MM.1S (cell line): ENCODE results near the gene PPL.
"Not testable (repeated sequence)": the region's sequence is repeated elsewhere in the genome, so short reads cannot be mapped to it uniquely, and the experiment has no call there.

Experiments
- DNase-seq: peaks from one replicate; pipeline ENCODE4 v3.0.0-alpha.2; 2015
- H2AFZ ChIP-seq: fragments of 300-600 bp; sonication (generic); 2 replicates; pipeline ENCODE4 v1.6.0; 2016; ENCODE audit warnings: antibody characterized with exemption, low read length
- H3F3A ChIP-seq: fragments of 300-600 bp; sonication (generic); 2 replicates; pipeline ENCODE4 v1.6.1; 2016; ENCODE audit warnings: mild to moderate bottlenecking, antibody characterized with exemption, low read length, moderate library complexity, mixed read lengths; ENCODE audit not compliant: insufficient read depth
- H3K27ac ChIP-seq: fragments of 300-600 bp; sonication (generic); 2 replicates; pipeline ENCODE4 v1.5.1; 2016; ENCODE audit warnings: mild to moderate bottlenecking, low read length
- H3K27me3 ChIP-seq: fragments of 300-600 bp; sonication (generic); replicated peaks from 2 replicates; pipeline ENCODE4 v1.6.0; 2016; ENCODE audit warnings: low read length; ENCODE audit not compliant: insufficient read depth
- H3K36me3 ChIP-seq: fragments of 300-600 bp; sonication (generic); replicated peaks from 2 replicates; pipeline ENCODE4 v1.6.1; 2016; ENCODE audit warnings: mild to moderate bottlenecking, low read length, mixed read lengths; ENCODE audit not compliant: insufficient read depth
- H3K4me1 ChIP-seq: fragments of 300-600 bp; sonication (generic); 2 replicates; pipeline ENCODE4 v1.6.1; 2016; ENCODE audit warnings: low read length, mixed read lengths
- H3K4me2 ChIP-seq: fragments of 300-600 bp; sonication (generic); 2 replicates; pipeline ENCODE4 v1.6.0; 2016; ENCODE audit warnings: low read depth, low read length
- H3K4me3 ChIP-seq: fragments of 300-600 bp; sonication (generic); 2 replicates; pipeline ENCODE4 v1.5.1; 2016; ENCODE audit warnings: low read length, mixed read lengths
- H3K79me2 ChIP-seq: fragments of 300-600 bp; sonication (generic); 2 replicates; pipeline ENCODE4 v1.6.1; 2016; ENCODE audit warnings: mixed run types, low read length, mixed read lengths
- H3K9ac ChIP-seq: fragments of 300-600 bp; sonication (generic); 2 replicates; pipeline ENCODE4 v1.6.1; 2016; ENCODE audit warnings: low read length, mixed read lengths
- H3K9me2 ChIP-seq: fragments of 300-600 bp; sonication (generic); replicated peaks from 2 replicates; pipeline ENCODE4 v1.6.1; 2016; ENCODE audit warnings: mild to moderate bottlenecking, low read length, mixed read lengths; ENCODE audit not compliant: insufficient read depth
- H3K9me3 ChIP-seq: fragments of 300-600 bp; sonication (generic); replicated peaks from 2 replicates; pipeline ENCODE4 v1.6.1; 2016; ENCODE audit warnings: mild to moderate bottlenecking, low read length, mixed read lengths; ENCODE audit not compliant: insufficient read depth
- H4K20me1 ChIP-seq: fragments of 300-600 bp; sonication (generic); 2 replicates; pipeline ENCODE4 v1.6.1; 2016; ENCODE audit warnings: mild to moderate bottlenecking, low read length, moderate library complexity, mixed read lengths; ENCODE audit not compliant: insufficient read depth
- CTCF ChIP-seq: fragments of 300-600 bp; sonication (generic); IDR thresholded peaks from 2 replicates; pipeline ENCODE4 v1.5.1; 2016; ENCODE audit warnings: antibody characterized with exemption, low read length, mixed read lengths
- EZH2 ChIP-seq: fragments of 300-600 bp; sonication (generic); optimal IDR thresholded peaks from 2 replicates; pipeline ENCODE3; 2017; ENCODE audit warnings: low read depth, mild to moderate bottlenecking, antibody characterized with exemption, low read length, mixed read lengths
- EZH2phosphoT487 ChIP-seq: fragments of 300-600 bp; sonication (generic); IDR thresholded peaks from 2 replicates; pipeline ENCODE4 v1.6.1; 2018; ENCODE audit warnings: antibody characterized with exemption, low read length

Gene PPL

GRCh38 chr16:4970010-4970409 is 33.1 kb upstream of the PPL start:
- TF ChIP-seq CTCF: no peak
- TF ChIP-seq EZH2phosphoT487: no peak
- no peak for TF ChIP-seq EZH2
- H3K9me3 ChIP-seq: no peaks in the 10 kb centered on the region
- H3K27me3 ChIP-seq: peaks cover 7% of the 10 kb centered on the region; the same call in 1 of the 2 replicates
- no peaks in the 10 kb centered on the region for H3K9me2 ChIP-seq
- H3K79me2 ChIP-seq: no peaks in the 10 kb centered on the region
- H3K27ac ChIP-seq: no peak overlapping the region
- H2AFZ ChIP-seq: no peak overlapping the region
- DNase-seq: no peak
- no peak overlapping the region for H3K4me3 ChIP-seq
- no peaks in the 10 kb centered on the region for H4K20me1 ChIP-seq
- H3K4me2 ChIP-seq: no peak overlapping the region
- no peaks in the 10 kb centered on the region for H3K36me3 ChIP-seq
- no peak overlapping the region for H3K9ac ChIP-seq
- no peaks in the 10 kb centered on the region for H3K4me1 ChIP-seq
- no peaks in the 10 kb centered on the region for H3F3A ChIP-seq

- no peaks in the 10 kb centered on the region for H3K4me1 ChIP-seq
- H3K4me3 ChIP-seq: no peak overlapping the region
- H3K27me3 ChIP-seq: peaks cover 7% of the 10 kb centered on the region; the same call in 1 of the 2 replicates
- H3K36me3 ChIP-seq: no peaks in the 10 kb centered on the region
- no peak overlapping the region for H3K9ac ChIP-seq
- no peaks in the 10 kb centered on the region for H3K79me2 ChIP-seq
- H2AFZ ChIP-seq: no peak overlapping the region
- no peaks in the 10 kb centered on the region for H3K9me2 ChIP-seq
- no peaks in the 10 kb centered on the region for H3K9me3 ChIP-seq
- no peaks in the 10 kb centered on the region for H4K20me1 ChIP-seq
- no peak for TF ChIP-seq EZH2phosphoT487
- no peak for TF ChIP-seq CTCF
- TF ChIP-seq EZH2: no peak
- no peak for DNase-seq
- no peaks in the 10 kb centered on the region for H3F3A ChIP-seq
- no peak overlapping the region for H3K27ac ChIP-seq
- no peak overlapping the region for H3K4me2 ChIP-seq
Measured at GRCh38 chr16:4968879-4969483, 32.0 kb upstream of the PPL start.

GRCh38 chr16:4968278-4968677 is 31.3 kb upstream of the PPL start:
- H3K27ac ChIP-seq, H3K27me3 ChIP-seq, H3K9ac ChIP-seq: not testable (repeated sequence)

GRCh38 chr16:4966736-4967453 is 29.9 kb upstream of the PPL start:
- Histone ChIP-seq H3K9me3 (no peaks in the 10 kb centered on the region), H4K20me1 (no peaks in the 10 kb centered on the region), H3K36me3 (no peaks in the 10 kb centered on the region), H3K27ac (no peak overlapping the region), H3K9ac (no peak overlapping the region), H3K27me3 (peaks cover 7% of the 10 kb centered on the region; the same call in 1 of the 2 replicates), H2AFZ (no peak overlapping the region), H3K4me2 (no peak overlapping the region), H3K4me1 (0 out of 2 replicates have a peak, but pooled peaks cover 4% of the 10 kb centered on the region), H3K9me2 (no peaks in the 10 kb centered on the region), H3K4me3 (no peak overlapping the region), H3K79me2 (no peaks in the 10 kb centered on the region), H3F3A (no peaks in the 10 kb centered on the region)
- DNase-seq: no peak
- no peak for TF ChIP-seq EZH2phosphoT487
- no peak for TF ChIP-seq CTCF
- no peak for TF ChIP-seq EZH2

More at GRCh38 chr16:4968278-4968677, 31.3 kb upstream of the PPL start:
- not testable (repeated sequence) for H3K79me2 ChIP-seq, H3F3A ChIP-seq, H2AFZ ChIP-seq, H3K36me3 ChIP-seq, DNase-seq, H3K9me2 ChIP-seq, H3K4me1 ChIP-seq, H4K20me1 ChIP-seq, H3K4me3 ChIP-seq, H3K9me3 ChIP-seq, H3K4me2 ChIP-seq

GRCh38 chr16:4963527-4963926 is 26.6 kb upstream of the PPL start:
- H3K9ac ChIP-seq, H4K20me1 ChIP-seq, H3K4me1 ChIP-seq, H3K27ac ChIP-seq, H3K4me2 ChIP-seq, DNase-seq, H3K79me2 ChIP-seq, H3F3A ChIP-seq, H3K9me3 ChIP-seq, H3K4me3 ChIP-seq, H3K36me3 ChIP-seq, H2AFZ ChIP-seq, H3K9me2 ChIP-seq: not testable (repeated sequence)
- peaks cover 25% of the 10 kb centered on the region for H3K27me3 ChIP-seq
